22Rv1 (cell line): ENCODE measurements around the gene OR1C1.

Source experiments
- ZFX ChIP-seq: fragments of 450-650 bp; IDR thresholded peaks from 2 replicates; pipeline ENCODE4 v1.6.1; 2017; ENCODE audit warnings: antibody characterized with exemption, borderline replicate concordance
- TF ChIP-seq, protein P1 (sequence below): fragments of 450-650 bp; IDR thresholded peaks from 2 replicates; pipeline ENCODE4 v1.5.1; 2017; ENCODE audit warnings: mild to moderate bottlenecking

DNA sequence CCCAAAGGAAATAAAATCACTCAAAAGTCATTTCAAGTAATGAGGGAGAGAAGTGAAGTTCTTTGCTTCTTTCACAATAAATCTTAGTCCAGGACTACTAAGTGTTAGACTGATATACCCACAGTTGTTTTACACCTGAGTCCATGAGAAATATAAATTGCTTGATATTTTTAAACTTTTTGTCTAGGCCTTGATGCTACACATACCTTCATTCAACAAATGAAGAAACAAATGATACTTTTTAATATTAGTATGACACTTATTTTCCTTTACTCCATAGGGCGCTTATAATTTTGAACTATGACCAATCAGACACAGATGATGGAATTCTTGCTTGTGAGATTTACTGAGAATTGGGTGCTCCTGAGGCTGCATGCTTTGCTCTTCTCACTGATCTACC is 22.0 kb downstream of the OR1C1 start, which contains the start of gene OR14K1:
- TF ChIP-seq, protein P1, sequence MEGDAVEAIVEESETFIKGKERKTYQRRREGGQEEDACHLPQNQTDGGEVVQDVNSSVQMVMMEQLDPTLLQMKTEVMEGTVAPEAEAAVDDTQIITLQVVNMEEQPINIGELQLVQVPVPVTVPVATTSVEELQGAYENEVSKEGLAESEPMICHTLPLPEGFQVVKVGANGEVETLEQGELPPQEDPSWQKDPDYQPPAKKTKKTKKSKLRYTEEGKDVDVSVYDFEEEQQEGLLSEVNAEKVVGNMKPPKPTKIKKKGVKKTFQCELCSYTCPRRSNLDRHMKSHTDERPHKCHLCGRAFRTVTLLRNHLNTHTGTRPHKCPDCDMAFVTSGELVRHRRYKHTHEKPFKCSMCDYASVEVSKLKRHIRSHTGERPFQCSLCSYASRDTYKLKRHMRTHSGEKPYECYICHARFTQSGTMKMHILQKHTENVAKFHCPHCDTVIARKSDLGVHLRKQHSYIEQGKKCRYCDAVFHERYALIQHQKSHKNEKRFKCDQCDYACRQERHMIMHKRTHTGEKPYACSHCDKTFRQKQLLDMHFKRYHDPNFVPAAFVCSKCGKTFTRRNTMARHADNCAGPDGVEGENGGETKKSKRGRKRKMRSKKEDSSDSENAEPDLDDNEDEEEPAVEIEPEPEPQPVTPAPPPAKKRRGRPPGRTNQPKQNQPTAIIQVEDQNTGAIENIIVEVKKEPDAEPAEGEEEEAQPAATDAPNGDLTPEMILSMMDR = no peak
- TF ChIP-seq ZFX = no peak
